Chondrocyte (in vitro differentiated cells): Measurements from ENCODE around the gene RBM23. TPM values are rescaled to one million over a fixed set of nuclear protein-coding genes. Genes with fewer than 3 reads are reported as not detected.
A peak's percentile ranks its signal among the peaks of the same experiment; 100 is the strongest.

Experiments
- DNase-seq: peaks from one replicate; pipeline ENCODE4 v3.0.0; 2021; ENCODE audit warnings: mixed read lengths, low spot score
- H3K27ac Mint-ChIP-seq: one replicate; pipeline ENCODE4 v1.8.0; 2021; ENCODE audit warnings: mild to moderate bottlenecking, moderate library complexity, mixed read lengths; ENCODE audit not compliant: unreplicated experiment
- H3K27me3 Mint-ChIP-seq: 2 replicates; pipeline ENCODE4 v1.8.0; 2021; ENCODE audit warnings: low read depth, mixed read lengths
- H3K36me3 Mint-ChIP-seq: 2 replicates; pipeline ENCODE4 v1.8.0; 2021; ENCODE audit warnings: low read depth, mixed read lengths
- H3K4me1 Mint-ChIP-seq: 2 replicates; pipeline ENCODE4 v1.8.0; 2021; ENCODE audit warnings: low read depth, mild to moderate bottlenecking, mixed read lengths
- H3K4me3 Mint-ChIP-seq: one replicate; pipeline ENCODE4 v1.8.0; 2021; ENCODE audit warnings: mild to moderate bottlenecking, moderate library complexity, mixed read lengths; ENCODE audit not compliant: unreplicated experiment
- H3K9me3 Mint-ChIP-seq: 2 replicates; pipeline ENCODE4 v1.8.0; 2021; ENCODE audit warnings: low read depth, mixed read lengths
- CTCF ChIP-seq: fragments of 200-600 bp; sonication (generic); IDR thresholded peaks from 2 replicates; pipeline ENCODE4 v1.5.0; 2021; ENCODE audit warnings: antibody characterized with exemption, mild to moderate bottlenecking, moderate library complexity
- total RNA-seq: library from RNA; stranded (reverse); gene quantifications from 3 replicates; pipeline ENCODE4 v1.2.1, GENCODE V29; 2021

Gene RBM23
- total RNA-seq, 1 donor from 2014 or later, result 53.1 TPM

DNA sequence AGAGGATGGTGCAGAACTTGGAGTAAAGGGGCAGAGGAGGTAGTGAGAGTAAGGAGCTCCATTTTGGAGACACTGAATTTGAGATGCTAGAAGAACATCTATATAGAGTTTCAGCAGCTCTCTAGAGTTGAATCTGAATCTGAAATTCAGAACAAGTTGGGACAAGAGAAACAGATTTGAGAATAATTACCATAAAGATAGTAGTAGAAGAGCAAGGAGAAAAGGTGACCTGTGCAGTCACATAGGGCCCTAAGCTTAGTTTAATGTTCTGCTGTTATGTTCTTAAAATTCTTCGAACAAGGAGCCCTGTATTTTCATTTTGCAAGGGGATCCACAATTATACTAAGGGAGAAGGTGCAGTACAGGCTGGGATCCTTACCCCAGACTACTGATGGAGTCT is 28.5 kb downstream of the RBM23 start:
- no peaks in the 10 kb centered on the region for H3K9me3 Mint-ChIP-seq
- no peak overlapping the region for H3K4me3 Mint-ChIP-seq
- H3K27ac Mint-ChIP-seq, result no peak overlapping the region
- DNase-seq, result no peak
- no peaks in the 10 kb centered on the region for H3K27me3 Mint-ChIP-seq
- H3K4me1 Mint-ChIP-seq, result peaks cover 15% of the 10 kb centered on the region
- no peak for TF ChIP-seq CTCF
- H3K36me3 Mint-ChIP-seq, result peaks cover 2% of the 10 kb centered on the region

DNA sequence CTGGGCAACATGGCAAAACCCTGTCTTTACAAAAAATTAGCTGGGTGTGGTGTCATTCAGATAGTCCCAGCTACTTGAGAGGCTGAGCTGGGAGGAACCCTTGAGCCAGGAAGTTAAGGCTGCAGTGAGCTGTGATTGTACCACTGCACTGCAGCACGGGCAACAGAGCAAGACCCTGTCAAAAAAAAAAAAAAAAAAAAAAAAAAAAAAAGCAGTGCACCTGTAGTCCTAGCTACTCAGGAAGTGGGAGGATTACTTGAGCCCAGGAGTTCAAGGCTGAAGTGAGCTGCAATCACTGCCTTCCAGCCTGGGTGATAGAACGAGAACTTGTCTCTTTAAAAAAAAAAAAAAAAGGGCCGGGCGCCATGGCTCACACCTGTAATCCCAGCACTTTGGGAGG is 30.3 kb downstream of the RBM23 start:
- Mint-ChIP-seq H3K36me3 (peaks cover 2% of the 10 kb centered on the region), H3K9me3 (no peaks in the 10 kb centered on the region), H3K4me3 (no peak overlapping the region), H3K4me1 (peaks cover 15% of the 10 kb centered on the region), H3K27me3 (no peaks in the 10 kb centered on the region), H3K27ac (no peak overlapping the region)
- DNase-seq, result no peak
- TF ChIP-seq CTCF, result no peak

DNA sequence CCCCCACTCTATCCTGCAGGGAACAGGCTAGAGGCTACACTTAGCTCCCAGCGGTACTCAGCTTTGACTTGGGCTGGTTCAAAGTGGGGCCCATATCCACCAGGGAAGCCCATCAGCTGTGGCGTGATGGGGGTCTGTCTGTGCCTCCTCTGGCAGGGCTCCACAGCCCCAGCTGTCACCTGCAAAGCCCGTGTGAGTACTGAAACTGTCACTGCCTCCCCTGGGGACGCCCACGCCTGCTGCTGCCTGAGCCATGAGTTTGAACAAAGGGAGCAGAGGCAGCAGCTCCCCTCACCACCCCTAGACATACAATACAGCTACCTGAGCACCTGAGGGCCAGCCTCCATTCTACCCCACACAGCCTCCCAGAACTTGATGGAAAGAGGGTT is 31.0 kb downstream of the RBM23 start:
- no peaks in the 10 kb centered on the region for H3K27me3 Mint-ChIP-seq
- H3K4me3 Mint-ChIP-seq, result no peak overlapping the region
- peaks cover 18% of the 10 kb centered on the region for H3K4me1 Mint-ChIP-seq
- H3K27ac Mint-ChIP-seq, result no peak overlapping the region
- H3K9me3 Mint-ChIP-seq, result no peaks in the 10 kb centered on the region
- TF ChIP-seq CTCF, result no peak
- no peak for DNase-seq
- peaks cover 2% of the 10 kb centered on the region for H3K36me3 Mint-ChIP-seq

GRCh38 chr14:22887260-22887989 is 31.5 kb downstream of the RBM23 start:
- Mint-ChIP-seq H3K9me3 (no peaks in the 10 kb centered on the region), H3K27me3 (no peaks in the 10 kb centered on the region), H3K4me3 (peak overlapping the region; percentile 90), H3K36me3 (peaks cover 2% of the 10 kb centered on the region), H3K27ac (peak overlapping the region; percentile 65), H3K4me1 (peaks cover 22% of the 10 kb centered on the region)
- no peak for TF ChIP-seq CTCF
- DNase-seq, result no peak

GRCh38 chr14:22886500-22887259 is 32.3 kb downstream of the RBM23 start:
- Mint-ChIP-seq H3K27me3 (no peaks in the 10 kb centered on the region), H3K4me3 (peak overlapping the region; percentile 90), H3K4me1 (peaks cover 22% of the 10 kb centered on the region), H3K36me3 (no peaks in the 10 kb centered on the region), H3K27ac (peak overlapping the region; percentile 65), H3K9me3 (no peaks in the 10 kb centered on the region)
- peak; percentile 54 for TF ChIP-seq CTCF
- no peak for DNase-seq
